ENCODE data around the gene COPG2. TPM values are rescaled to one million over a fixed set of nuclear protein-coding genes. Genes with fewer than 3 reads are reported as not detected.

The COPG2 gene
- total and polyA plus RNA-seq, 2 of the 8 experiments (the other 6 are each of a cell fraction or from before 2014, with no cell fraction given), result 50.3 to 53.1 TPM

DNA sequence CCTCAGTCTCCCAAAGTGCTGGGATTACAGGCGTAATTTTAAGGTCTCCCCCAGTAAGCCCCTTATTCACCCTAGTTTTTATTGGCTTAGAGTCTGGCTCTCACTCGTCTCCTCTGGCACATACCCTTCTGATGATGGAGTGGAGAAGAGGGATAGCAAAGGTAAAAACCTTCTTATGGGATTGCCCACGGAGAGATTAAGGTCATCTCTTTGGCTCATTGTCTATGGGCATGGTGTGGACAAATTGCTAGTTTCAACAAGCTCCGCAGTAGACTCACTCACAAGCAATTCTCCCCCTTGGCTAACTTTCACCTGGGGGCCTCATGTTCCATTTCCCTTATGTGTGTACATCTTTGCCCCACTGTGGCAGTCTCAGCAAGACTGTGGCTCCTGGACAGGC is 40.2 kb upstream of the COPG2 start:
- H3K4me2 ChIP-seq (ENCODE audit: insufficient read depth in 1 of 2, low read depth in 2 of 2, low read length in 2 of 2), result no peak overlapping the region
- no peak overlapping the region for H2AFZ ChIP-seq (ENCODE audit: low read length)
- H2BK12ac ChIP-seq (ENCODE audit: low read depth, low read length), result no peak overlapping the region
- H2BK5ac ChIP-seq (ENCODE audit: low read depth, low read length), result no peak overlapping the region
- H2BK15ac ChIP-seq (ENCODE audit: low read length), result no peak overlapping the region
- H3K14ac ChIP-seq (ENCODE audit: insufficient read length), result no peak overlapping the region
- H3K9me3 ChIP-seq (ENCODE audit: insufficient read depth in 2 of 2, low read depth in 1 of 2, low read length in 1 of 2), result no peaks in the 10 kb centered on the region; a peak in 1 of 4 replicates
- DNase-seq (ENCODE audit: low read depth in 1 of 2, low spot score in 2 of 2) (no peak), FAIRE-seq (no peak)
- no peak overlapping the region for H3K18ac ChIP-seq (ENCODE audit: extremely low read depth, low read length)
- H4K5ac ChIP-seq (ENCODE audit: insufficient read length, low read depth, low read length), result no peak overlapping the region
- H4K91ac ChIP-seq (replicated peaks; ENCODE audit: insufficient read length, low read length), result no peak overlapping the region
- H2BK120ac ChIP-seq (replicated peaks; ENCODE audit: low read depth, low read length), result no peak overlapping the region
- no peak overlapping the region for H2AK5ac ChIP-seq (ENCODE audit: low read depth, low read length)
- no peak overlapping the region for H3K27ac ChIP-seq (ENCODE audit: low read depth, low read length)
- POLR2A ChIA-PET (ENCODE audit: partially characterized antibody), result no interaction called here
- no peak overlapping the region for H2BK20ac ChIP-seq (ENCODE audit: low read length)
- H3K79me1 ChIP-seq (ENCODE audit: low read depth, low read length), result no peaks in the 10 kb centered on the region
- no peak overlapping the region for H3K4me3 ChIP-seq (ENCODE audit: extremely low read depth in 1 of 4, insufficient read depth in 2 of 4, low read depth in 3 of 4, low read length in 4 of 4)
- no peak overlapping the region for H3K4ac ChIP-seq (replicated peaks; ENCODE audit: insufficient read length, low read depth, low read length)
- no peaks in the 10 kb centered on the region for H4K20me1 ChIP-seq (replicated peaks in 1 of 2; ENCODE audit: control insufficient read depth in 1 of 2, insufficient read depth in 2 of 2, low read length in 2 of 2)
- H3K23me2 ChIP-seq (ENCODE audit: low read depth, low read length), result no peaks in the 10 kb centered on the region
- WGBS, 2 experiments (ENCODE audit: extremely low coverage in 1 of 2, insufficient coverage in 1 of 2, insufficient read length in 1 of 2, insufficient replicate concordance in 2 of 2, low coverage in 1 of 2, low lambda C conversion rate in 2 of 2, missing lambda C conversion rate in 1 of 2), result 74% methylated on average over 4 of the region's 4 CpGs; no CpG with 5 or more reads in 1 of the 2 experiments
- H3K27me3 ChIP-seq (replicated peaks in 1 of 4; ENCODE audit: control insufficient read depth in 3 of 4, extremely low read depth in 1 of 4, insufficient read depth in 3 of 4, low read length in 3 of 4), result no peaks in the 10 kb centered on the region
- H3K4me1 ChIP-seq (replicated peaks in 1 of 4; ENCODE audit: control insufficient read depth in 3 of 4, insufficient read depth in 4 of 4, low read length in 3 of 4), result no peaks in the 10 kb centered on the region; a peak in 1 of 7 replicates
- H3K36me3 ChIP-seq (ENCODE audit: control insufficient read depth in 2 of 4, insufficient read depth in 4 of 4, low read length in 3 of 4), result no peaks in the 10 kb centered on the region
- no peak overlapping the region for H4K8ac ChIP-seq (ENCODE audit: extremely low read depth, insufficient read depth, low read length)
- TF ChIP-seq TAF1 (IDR thresholded peaks at IDR 0.05; ENCODE audit: low read depth, low read length), result no peak
- no peak for TF ChIP-seq TBP (IDR thresholded peaks at IDR 0.05; ENCODE audit: low read depth, low read length)
- TF ChIP-seq GABPA (IDR thresholded peaks at IDR 0.05; ENCODE audit: borderline replicate concordance, insufficient read depth, low read length), result no peak
- no peak for TF ChIP-seq CREB1 (IDR thresholded peaks at IDR 0.05)
- no peak for TF ChIP-seq EP300 (IDR thresholded peaks at IDR 0.05; ENCODE audit: borderline replicate concordance in 1 of 2, low read depth in 2 of 2, low read length in 2 of 2)
- TF ChIP-seq SAP30 (IDR thresholded peaks at IDR 0.05; ENCODE audit: insufficient read depth, insufficient replicate concordance, low read length), result no peak
- no peak for TF ChIP-seq SP4 (IDR thresholded peaks at IDR 0.05; ENCODE audit: low read length)
- no peak for TF ChIP-seq RFX5 (IDR thresholded peaks at IDR 0.05; ENCODE audit: borderline replicate concordance, low read depth, low read length)
- no peak for TF ChIP-seq CBX5 (IDR thresholded peaks at IDR 0.05; ENCODE audit: low read depth, low read length)
- no peak for TF ChIP-seq BACH1 (IDR thresholded peaks at IDR 0.05; ENCODE audit: low read length)
- no peak for TF ChIP-seq SP1 (IDR thresholded peaks at IDR 0.05; ENCODE audit: low read depth, low read length)
- no peak for TF ChIP-seq KDM4A (IDR thresholded peaks at IDR 0.05; ENCODE audit: low read depth, low read length, severe bottlenecking)
- TF ChIP-seq, protein P1, sequence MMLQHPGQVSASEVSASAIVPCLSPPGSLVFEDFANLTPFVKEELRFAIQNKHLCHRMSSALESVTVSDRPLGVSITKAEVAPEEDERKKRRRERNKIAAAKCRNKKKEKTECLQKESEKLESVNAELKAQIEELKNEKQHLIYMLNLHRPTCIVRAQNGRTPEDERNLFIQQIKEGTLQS (IDR thresholded peaks at IDR 0.05; ENCODE audit: insufficient read depth, low read depth, low read length), result no peak
- TF ChIP-seq, protein P2, sequence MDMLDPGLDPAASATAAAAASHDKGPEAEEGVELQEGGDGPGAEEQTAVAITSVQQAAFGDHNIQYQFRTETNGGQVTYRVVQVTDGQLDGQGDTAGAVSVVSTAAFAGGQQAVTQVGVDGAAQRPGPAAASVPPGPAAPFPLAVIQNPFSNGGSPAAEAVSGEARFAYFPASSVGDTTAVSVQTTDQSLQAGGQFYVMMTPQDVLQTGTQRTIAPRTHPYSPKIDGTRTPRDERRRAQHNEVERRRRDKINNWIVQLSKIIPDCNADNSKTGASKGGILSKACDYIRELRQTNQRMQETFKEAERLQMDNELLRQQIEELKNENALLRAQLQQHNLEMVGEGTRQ (IDR thresholded peaks at IDR 0.05; ENCODE audit: low read length), result no peak
- H3K79me2 ChIP-seq (ENCODE audit: control insufficient read depth in 1 of 2, insufficient read depth in 2 of 2, low read length in 2 of 2), result no peaks in the 10 kb centered on the region
- H3K23ac ChIP-seq (ENCODE audit: insufficient read length), result no peak overlapping the region
- no peak overlapping the region for H3K9ac ChIP-seq (replicated peaks in 1 of 4; ENCODE audit: extremely low read depth in 1 of 4, low read depth in 3 of 4, low read length in 3 of 4)
- CTCF ChIA-PET (ENCODE audit: partially characterized antibody), result no interaction called here
- no peak overlapping the region for H3K56ac ChIP-seq (replicated peaks; ENCODE audit: insufficient read length, low read depth, low read length)

Data from H1 (cell line).